ENCODE data around the gene COA8. TPM values are rescaled to one million over a fixed set of nuclear protein-coding genes. Genes with fewer than 3 reads are reported as not detected.

Gene COA8, protein sequence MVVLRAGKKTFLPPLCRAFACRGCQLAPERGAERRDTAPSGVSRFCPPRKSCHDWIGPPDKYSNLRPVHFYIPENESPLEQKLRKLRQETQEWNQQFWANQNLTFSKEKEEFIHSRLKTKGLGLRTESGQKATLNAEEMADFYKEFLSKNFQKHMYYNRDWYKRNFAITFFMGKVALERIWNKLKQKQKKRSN
- total RNA-seq = 33.7 and 37.2 TPM in 2 replicates
- long read RNA-seq, transcript APOPT1-203 (4 exons, 782 nt) = minor isoform, 5 of 17 reads
- long read RNA-seq, transcript APOPT1-201 (5 exons, 2,523 nt) = major isoform, 8 of 17 reads
- long read RNA-seq, partial matches to known transcripts = 0 of 17 reads
- long read RNA-seq, other reads (novel, unspliced or antisense) = 2 of 17 reads

GRCh38 chr14:103562429-103563225, at the start of gene COA8, which contains the start of gene BAG5:
TSS of gene COA8 (plus strand) at chr14:103562960. CDS start at chr14:103563002, 42 bp downstream.
TSS of gene BAG5 (minus strand) at chr14:103562657. CDS start at chr14:103561164, 1,493 bp downstream.
- Mint-ChIP-seq H3K9me3 (no peaks in the 10 kb centered on the region), H3K4me1 (peaks cover 45% of the 10 kb centered on the region), H3K36me3 (ENCODE audit: low read depth) (peaks cover 11% of the 10 kb centered on the region), H3K27me3 (ENCODE audit: low read depth) (no peaks in the 10 kb centered on the region), H3K27ac (ENCODE audit: unreplicated experiment) (peak within 1 kb of the TSS; percentile 95), H3K4me3 (peak within 1 kb of the TSS; percentile 95)
- TF ChIP-seq, protein P1, sequence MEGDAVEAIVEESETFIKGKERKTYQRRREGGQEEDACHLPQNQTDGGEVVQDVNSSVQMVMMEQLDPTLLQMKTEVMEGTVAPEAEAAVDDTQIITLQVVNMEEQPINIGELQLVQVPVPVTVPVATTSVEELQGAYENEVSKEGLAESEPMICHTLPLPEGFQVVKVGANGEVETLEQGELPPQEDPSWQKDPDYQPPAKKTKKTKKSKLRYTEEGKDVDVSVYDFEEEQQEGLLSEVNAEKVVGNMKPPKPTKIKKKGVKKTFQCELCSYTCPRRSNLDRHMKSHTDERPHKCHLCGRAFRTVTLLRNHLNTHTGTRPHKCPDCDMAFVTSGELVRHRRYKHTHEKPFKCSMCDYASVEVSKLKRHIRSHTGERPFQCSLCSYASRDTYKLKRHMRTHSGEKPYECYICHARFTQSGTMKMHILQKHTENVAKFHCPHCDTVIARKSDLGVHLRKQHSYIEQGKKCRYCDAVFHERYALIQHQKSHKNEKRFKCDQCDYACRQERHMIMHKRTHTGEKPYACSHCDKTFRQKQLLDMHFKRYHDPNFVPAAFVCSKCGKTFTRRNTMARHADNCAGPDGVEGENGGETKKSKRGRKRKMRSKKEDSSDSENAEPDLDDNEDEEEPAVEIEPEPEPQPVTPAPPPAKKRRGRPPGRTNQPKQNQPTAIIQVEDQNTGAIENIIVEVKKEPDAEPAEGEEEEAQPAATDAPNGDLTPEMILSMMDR (conservative IDR thresholded peaks at IDR 0.05) = no peak
- DNase-seq (ENCODE audit: low read depth, low spot score) = peak; percentile 90

DNA sequence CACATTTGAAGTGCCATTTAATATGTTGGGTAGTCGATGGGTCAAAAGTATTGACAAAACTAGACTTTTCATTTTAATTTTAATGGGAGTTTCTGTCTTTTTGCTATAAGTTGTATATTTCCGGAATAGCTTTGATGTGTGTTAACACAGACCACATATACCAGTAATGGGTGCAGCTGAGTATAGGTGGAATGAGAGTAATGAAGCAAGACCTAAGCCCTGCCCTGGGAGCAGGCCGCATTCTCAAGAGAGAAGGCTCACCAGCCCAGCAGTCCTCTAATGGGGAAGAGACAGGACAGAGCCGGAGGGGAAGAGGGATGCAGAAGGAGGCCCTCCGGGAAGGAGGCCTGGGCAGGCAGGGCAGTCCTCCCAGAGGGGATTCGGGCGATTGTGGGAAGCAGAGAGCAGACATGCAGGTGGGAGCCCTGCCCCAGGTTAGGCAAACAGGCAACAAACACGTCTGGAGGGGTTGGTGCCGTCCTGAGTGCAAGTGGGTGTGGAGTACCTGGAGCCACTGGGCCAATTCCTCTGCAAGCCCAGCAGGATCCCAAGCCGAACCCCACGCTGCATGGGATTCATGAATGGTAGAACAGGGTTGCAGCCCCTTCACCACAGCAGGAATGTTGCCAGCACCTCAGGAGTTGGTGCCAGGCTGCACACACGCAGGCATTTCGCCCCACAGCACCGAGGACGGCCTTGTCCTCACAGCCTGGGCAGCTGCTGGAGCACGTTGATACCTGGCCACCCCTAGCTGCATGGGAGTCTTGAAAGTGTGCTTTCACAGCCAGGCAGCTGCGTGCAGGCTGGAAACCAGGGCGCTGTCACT, 48.0 kb upstream of the COA8 start:
- peaks cover 26% of the 10 kb centered on the region for H3K4me1 Mint-ChIP-seq
- no peaks in the 10 kb centered on the region for H3K9me3 Mint-ChIP-seq
- TF ChIP-seq, protein P1 (conservative IDR thresholded peaks at IDR 0.05) = no peak
- peaks cover 23% of the 10 kb centered on the region for H3K27me3 Mint-ChIP-seq (ENCODE audit: low read depth)
- peak overlapping the region; percentile 64 for H3K4me3 Mint-ChIP-seq
- no peak overlapping the region for H3K27ac Mint-ChIP-seq (ENCODE audit: unreplicated experiment)
- H3K36me3 Mint-ChIP-seq (ENCODE audit: low read depth) = peaks cover 14% of the 10 kb centered on the region
- DNase-seq (ENCODE audit: low read depth, low spot score) = no peak

GRCh38 chr14:103516426-103517173, 46.2 kb upstream of the COA8 start:
- Mint-ChIP-seq H3K27me3 (ENCODE audit: low read depth) (peaks cover 23% of the 10 kb centered on the region), H3K9me3 (no peaks in the 10 kb centered on the region), H3K4me3 (peak overlapping the region; percentile 83), H3K36me3 (ENCODE audit: low read depth) (peaks cover 11% of the 10 kb centered on the region), H3K27ac (ENCODE audit: unreplicated experiment) (peak overlapping the region; percentile 59), H3K4me1 (peaks cover 26% of the 10 kb centered on the region)
- TF ChIP-seq, protein P1 (conservative IDR thresholded peaks at IDR 0.05) = no peak
- DNase-seq (ENCODE audit: low read depth, low spot score) = no peak

GRCh38 chr14:103517174-103517566, 45.6 kb upstream of the COA8 start:
- Mint-ChIP-seq H3K4me1 (peaks cover 26% of the 10 kb centered on the region), H3K4me3 (peak overlapping the region; percentile 83), H3K36me3 (ENCODE audit: low read depth) (peaks cover 11% of the 10 kb centered on the region), H3K27ac (ENCODE audit: unreplicated experiment) (peak overlapping the region; percentile 59), H3K27me3 (ENCODE audit: low read depth) (peaks cover 23% of the 10 kb centered on the region), H3K9me3 (no peaks in the 10 kb centered on the region)
- no peak for DNase-seq (ENCODE audit: low read depth, low spot score)
- TF ChIP-seq, protein P1 (conservative IDR thresholded peaks at IDR 0.05) = no peak
